Mesenchymal stem cell (in vitro differentiated cells and primary cell): ENCODE data around the gene BMP15.

ENCODE experiments used
- DNase-seq: peaks from one replicate; pipeline ENCODE4 v3.0.0-alpha.2; 2013
- H2AFZ ChIP-seq: one replicate; pipeline ENCODE4 v1.6.1; 2013; ENCODE audit warnings: low read depth, mild to moderate bottlenecking, control low read depth, inconsistent platforms, low read length, moderate library complexity
- H2AK5ac ChIP-seq: 2 replicates; pipeline ENCODE4 v1.6.1; 2013; ENCODE audit warnings: low read length, moderate library complexity, mild to moderate bottlenecking, inconsistent platforms; ENCODE audit not compliant: severe bottlenecking
- H2BK120ac ChIP-seq: one replicate; pipeline ENCODE4 v1.6.1; 2013; ENCODE audit warnings: low read depth, mild to moderate bottlenecking, inconsistent platforms, low read length, moderate library complexity
- H2BK12ac ChIP-seq, 2 experiments: one replicate each; pipeline ENCODE4 v1.6.1; 2013; ENCODE audit warnings: inconsistent platforms in 2 of 2, low read length in 2 of 2, mild to moderate bottlenecking in 2 of 2, moderate library complexity in 2 of 2, control low read depth in 1 of 2
- H2BK15ac ChIP-seq: one replicate; pipeline ENCODE4 v1.6.1; 2013; ENCODE audit warnings: mild to moderate bottlenecking, low read depth, inconsistent platforms; ENCODE audit not compliant: poor library complexity, severe bottlenecking
- H2BK5ac ChIP-seq: 2 replicates; pipeline ENCODE4 v1.6.1; 2013; ENCODE audit warnings: low read depth, mild to moderate bottlenecking, low read length, control low read depth, inconsistent platforms; ENCODE audit not compliant: poor library complexity, severe bottlenecking
- H3K14ac ChIP-seq, 2 experiments: one replicate each; pipeline ENCODE4 v1.6.1; 2013; ENCODE audit warnings: inconsistent platforms in 2 of 2, low read length in 2 of 2, control low read depth in 1 of 2, mild to moderate bottlenecking in 1 of 2, moderate library complexity in 1 of 2
- H3K18ac ChIP-seq, 2 experiments: one replicate each; pipeline ENCODE4 v1.6.1; 2013; ENCODE audit warnings: inconsistent platforms in 2 of 2, low read length in 2 of 2, control low read depth in 1 of 2, low read depth in 1 of 2, mild to moderate bottlenecking in 1 of 2
- H3K23ac ChIP-seq, 2 experiments: one replicate each; pipeline ENCODE4 v1.6.1; 2013; ENCODE audit warnings: inconsistent platforms in 2 of 2, low read length in 2 of 2, mild to moderate bottlenecking in 2 of 2, moderate library complexity in 2 of 2, control low read depth in 1 of 2
- H3K27ac ChIP-seq: 2 replicates; pipeline ENCODE4 v1.5.1; 2013; ENCODE audit warnings: mild to moderate bottlenecking, moderate library complexity, low read length, control low read depth, inconsistent platforms; ENCODE audit not compliant: poor library complexity, severe bottlenecking
- H3K27me3 ChIP-seq, 2 experiments: 2 replicates each; pipeline versions ENCODE4 v1.6.1 to v1.7.0; 2013; ENCODE audit warnings: low read length in 2 of 2, mild to moderate bottlenecking in 2 of 2, moderate library complexity in 2 of 2, control low read depth in 1 of 2, inconsistent platforms in 1 of 2; ENCODE audit not compliant: control insufficient read depth in 1 of 2, insufficient read depth in 1 of 2
- H3K36me3 ChIP-seq, 2 experiments: 2 replicates each; pipeline versions ENCODE4 v1.6.1 to v1.7.0; 2013; ENCODE audit warnings: low read length in 2 of 2, control low read depth in 1 of 2, inconsistent platforms in 1 of 2, low read depth in 1 of 2, mild to moderate bottlenecking in 1 of 2; ENCODE audit not compliant: insufficient read depth in 2 of 2, control insufficient read depth in 1 of 2
- H3K4ac ChIP-seq, 2 experiments: one replicate each; pipeline ENCODE4 v1.6.1; 2013; ENCODE audit warnings: inconsistent platforms in 2 of 2, low read length in 2 of 2, mild to moderate bottlenecking in 2 of 2, moderate library complexity in 2 of 2, control low read depth in 1 of 2, low read depth in 1 of 2
- H3K4me1 ChIP-seq: 2 replicates; pipeline ENCODE4 v1.6.1; 2013; ENCODE audit warnings: low read depth, low read length, control low read depth; ENCODE audit not compliant: control insufficient read depth, insufficient read depth
- H3K4me2 ChIP-seq: 2 replicates; pipeline ENCODE4 v1.6.1; 2013; ENCODE audit warnings: low read length, mild to moderate bottlenecking, inconsistent platforms; ENCODE audit not compliant: poor library complexity, severe bottlenecking
- H3K4me3 ChIP-seq, 2 experiments: 2 replicates each; pipeline versions ENCODE4 v1.5.1 to v1.7.0; 2013; ENCODE audit warnings: low read length in 2 of 2, mild to moderate bottlenecking in 2 of 2, control low read depth in 1 of 2, low read depth in 1 of 2; ENCODE audit not compliant: insufficient read depth in 1 of 2
- H3K79me1 ChIP-seq: replicated peaks from 2 replicates; pipeline ENCODE4 v1.6.1; 2013; ENCODE audit warnings: mild to moderate bottlenecking, control low read depth, low read length, inconsistent platforms; ENCODE audit not compliant: poor library complexity, severe bottlenecking
- H3K9ac ChIP-seq: 2 replicates; pipeline ENCODE4 v1.7.0; 2013; ENCODE audit warnings: mild to moderate bottlenecking, low read length, moderate library complexity
- H3K9me3 ChIP-seq: 2 replicates; pipeline ENCODE4 v1.7.0; 2013; ENCODE audit warnings: mild to moderate bottlenecking, low read length; ENCODE audit not compliant: control insufficient read depth
- H4K8ac ChIP-seq: one replicate; pipeline ENCODE4 v1.6.1; 2013; ENCODE audit warnings: inconsistent platforms, mild to moderate bottlenecking, low read length, moderate library complexity
- H4K91ac ChIP-seq: one replicate; pipeline ENCODE4 v1.6.1; 2013; ENCODE audit warnings: mild to moderate bottlenecking, low read length, inconsistent platforms
- WGBS: methylation state at CpG from one replicate; pipeline ENCODE4 v1.1.7; 2013; ENCODE audit warnings: mixed read lengths; 5-methylcytosine and 5-hydroxymethylcytosine counted together

Gene BMP15

DNA sequence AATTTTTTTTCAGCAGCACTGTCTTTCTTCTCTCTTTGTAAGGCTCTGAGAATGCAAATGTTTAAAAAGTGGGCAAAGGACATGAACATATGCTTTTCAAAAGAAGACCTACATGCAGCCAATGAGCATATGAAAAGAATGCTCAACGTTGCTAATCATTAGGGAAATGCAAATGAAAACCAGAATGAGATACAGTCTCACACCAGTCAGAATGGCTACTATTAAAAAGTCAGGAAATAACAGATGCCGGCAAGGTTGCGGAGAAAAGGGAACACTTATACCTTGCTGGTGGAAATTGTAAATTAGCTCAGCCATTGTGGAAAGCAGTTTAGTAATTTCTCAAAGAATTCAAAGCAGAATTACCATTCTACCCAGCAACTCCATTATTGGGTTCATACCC, 51.6 kb downstream of the BMP15 start:
- Histone ChIP-seq H4K8ac (no peak overlapping the region), H3K14ac (no peak overlapping the region), H3K36me3 (no peaks in the 10 kb centered on the region), H2BK5ac (no peak overlapping the region), H2BK120ac (no peak overlapping the region), H3K9me3 (no peaks in the 10 kb centered on the region), H4K91ac (no peak overlapping the region), H2AK5ac (no peak overlapping the region), H2AFZ (no peak overlapping the region), H3K79me1 (no peaks in the 10 kb centered on the region), H3K9ac (no peak overlapping the region), H3K27me3 (peaks cover 0 to 26% of the 10 kb centered on the region in 2 experiments), H3K27ac (no peak overlapping the region), H2BK15ac (no peak overlapping the region), H2BK12ac (no peak overlapping the region), H3K23ac (no peak overlapping the region), H3K18ac (no peak overlapping the region), H3K4ac (no peak overlapping the region), H3K4me3 (no peak overlapping the region), H3K4me1 (no peaks in the 10 kb centered on the region), H3K4me2 (no peak overlapping the region)
- DNase-seq: no peak
- 50% methylated on average over 1 of the region's 3 CpGs for WGBS

DNA sequence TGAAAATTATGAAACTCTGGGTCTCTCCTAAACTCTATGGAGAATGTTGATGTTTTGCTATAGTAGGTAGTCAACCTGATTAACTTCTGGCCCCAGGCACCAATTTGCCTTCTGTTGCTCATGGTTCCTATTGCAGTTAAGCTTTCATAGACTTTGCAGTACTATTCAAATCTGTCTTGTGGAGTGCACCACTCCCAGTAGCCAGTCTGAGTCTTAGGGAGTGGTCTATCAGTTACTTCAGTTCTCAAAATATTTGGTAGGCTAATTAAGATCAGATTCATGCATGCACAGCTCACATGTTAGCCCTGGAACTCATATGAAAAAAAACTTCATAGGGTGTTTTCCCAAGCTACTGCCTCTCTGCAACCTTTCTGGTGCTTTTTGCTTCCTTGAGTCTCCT, 53.3 kb downstream of the BMP15 start:
- no peak overlapping the region for H3K23ac ChIP-seq
- H2BK12ac ChIP-seq: no peak overlapping the region
- no peak overlapping the region for H2AFZ ChIP-seq
- no peak overlapping the region for H2BK120ac ChIP-seq
- no peaks in the 10 kb centered on the region for H3K36me3 ChIP-seq
- no peak overlapping the region for H2AK5ac ChIP-seq
- no peak overlapping the region for H2BK5ac ChIP-seq
- H3K18ac ChIP-seq: no peak overlapping the region
- DNase-seq: no peak
- no peak overlapping the region for H2BK15ac ChIP-seq
- H3K4me2 ChIP-seq: no peak overlapping the region
- H3K9ac ChIP-seq: no peak overlapping the region
- H3K27ac ChIP-seq: no peak overlapping the region
- no peak overlapping the region for H4K8ac ChIP-seq
- no peaks in the 10 kb centered on the region for H3K4me1 ChIP-seq
- H4K91ac ChIP-seq: no peak overlapping the region
- H3K4me3 ChIP-seq: no peak overlapping the region
- H3K9me3 ChIP-seq: no peaks in the 10 kb centered on the region
- H3K27me3 ChIP-seq: peaks cover 0 to 26% of the 10 kb centered on the region in 2 experiments
- no peak overlapping the region for H3K4ac ChIP-seq
- H3K14ac ChIP-seq: no peak overlapping the region
- H3K79me1 ChIP-seq: no peaks in the 10 kb centered on the region
